B cell (primary cell): ENCODE data around the gene RABEPK. TPM values are rescaled to one million over a fixed set of nuclear protein-coding genes. Genes with fewer than 3 reads are reported as not detected.

Source experiments
- ATAC-seq: fragments of 200-7000 bp; cut with Tn5 transposase; one replicate; pipeline ENCODE4 v1.10.0; 2021; ENCODE audit warnings: low read depth, mild to moderate bottlenecking, moderate number of reproducible peaks, moderate library complexity
- CTCF ChIA-PET: fragments of 350-600 bp; sonication (Branson Sonifier 250); formaldehyde crosslinking; loops from one replicate; lab custom pipeline; 2021; ENCODE audit warnings: antibody characterized with exemption, inconsistent platforms; lab: Charles Lee
- POLR2A ChIA-PET: fragments of 350-600 bp; sonication (Branson Sonifier 250); formaldehyde crosslinking; loops from one replicate; lab custom pipeline; 2021; ENCODE audit warnings: antibody characterized with exemption; lab: Charles Lee
- DNase-seq: peaks from one replicate; pipeline ENCODE4 v3.0.0; 2013
- H2AFZ ChIP-seq: 2 replicates; pipeline ENCODE4 v1.6.1; 2012; ENCODE audit warnings: mild to moderate bottlenecking, low read depth, low read length; ENCODE audit not compliant: insufficient read depth, poor library complexity, severe bottlenecking
- H3K27ac ChIP-seq, 2 donors: 1 replicate in 1 of 2; 2 replicates in 1 of 2; pipeline ENCODE4 v1.5.1; 2012 to 2013; ENCODE audit warnings: low read length in 2 of 2, mild to moderate bottlenecking in 2 of 2, moderate library complexity in 1 of 2
- H3K27me3 ChIP-seq, 4 experiments: fragments of 200-600 bp in 1 of 4; sonication (generic) in 1 of 4; replicated peaks in 1 of 4; 1 replicate in 2 of 4; 2 replicates in 2 of 4; pipeline versions ENCODE4 v1.6.1 to v1.7.0; 2013 to 2016; ENCODE audit warnings: low read length in 3 of 4, mild to moderate bottlenecking in 2 of 4, mixed read lengths in 1 of 4, moderate library complexity in 1 of 4; ENCODE audit not compliant: insufficient read depth in 4 of 4, control insufficient read depth in 3 of 4; ENCODE audit errors: control extremely low read depth in 1 of 4
- H3K36me3 ChIP-seq, 2 experiments: replicated peaks in 1 of 2; 1 replicate in 1 of 2; 2 replicates in 1 of 2; pipeline versions ENCODE4 v1.6.1 to v1.7.1; 2013; ENCODE audit warnings: low read length in 1 of 2; ENCODE audit not compliant: insufficient read depth in 2 of 2, control insufficient read depth in 1 of 2; ENCODE audit errors: control extremely low read depth in 1 of 2, extremely low read depth in 1 of 2
- H3K4me1 ChIP-seq, 2 donors: fragments of 200-600 bp in 1 of 2; sonication (generic) in 1 of 2; 1 replicate in 1 of 2; 2 replicates in 1 of 2; pipeline versions ENCODE4 v1.5.1 to v1.6.1; 2013 to 2017; ENCODE audit warnings: low read length in 2 of 2; ENCODE audit not compliant: control insufficient read depth in 2 of 2, insufficient read depth in 2 of 2
- H3K4me2 ChIP-seq: replicated peaks from 2 replicates; pipeline ENCODE3; 2012; ENCODE audit warnings: mild to moderate bottlenecking, low read depth, low read length; ENCODE audit not compliant: poor library complexity, severe bottlenecking
- H3K4me3 ChIP-seq, 5 experiments: fragments of 200-600 bp in 1 of 5; sonication (generic) in 1 of 5; 1 replicate in 3 of 5; 2 replicates in 2 of 5; pipeline versions ENCODE4 v1.5.1 to v1.7.0; 2011 to 2016; ENCODE audit warnings: low read length in 4 of 5, mild to moderate bottlenecking in 4 of 5, low read depth in 2 of 5, control low read depth in 1 of 5, moderate library complexity in 1 of 5; ENCODE audit not compliant: insufficient read depth in 1 of 5; ENCODE audit errors: control extremely low read depth in 1 of 5, extremely low read depth in 1 of 5
- H3K79me2 ChIP-seq: fragments of 200-600 bp; sonication (generic); one replicate; pipeline ENCODE4 v1.6.0; 2016; ENCODE audit warnings: low read length; ENCODE audit not compliant: control insufficient read depth, insufficient read depth
- H3K9ac ChIP-seq: fragments of 200-600 bp; sonication (generic); 2 replicates; pipeline ENCODE4 v1.6.1; 2017; ENCODE audit warnings: mild to moderate bottlenecking, low read length, moderate library complexity
- H3K9me3 ChIP-seq, 3 donors: one replicate each; pipeline versions ENCODE4 v1.6.1 to v1.7.1; 2013; ENCODE audit warnings: low read length in 2 of 3; ENCODE audit not compliant: control insufficient read depth in 2 of 3, insufficient read depth in 1 of 3; ENCODE audit errors: control extremely low read depth in 1 of 3
- H4K20me1 ChIP-seq: 2 replicates; pipeline ENCODE4 v1.6.0; 2012; ENCODE audit warnings: mild to moderate bottlenecking, low read length; ENCODE audit not compliant: insufficient read depth, control insufficient read depth, poor library complexity, severe bottlenecking
- H3K27ac Mint-ChIP-seq: one replicate; pipeline ENCODE4 v1.8.0; 2021; ENCODE audit warnings: mixed read lengths
- H3K27me3 Mint-ChIP-seq: one replicate; pipeline ENCODE4 v1.8.0; 2021; ENCODE audit warnings: mixed read lengths
- H3K4me1 Mint-ChIP-seq: one replicate; pipeline ENCODE4 v1.8.0; 2021; ENCODE audit warnings: mixed read lengths
- H3K4me3 Mint-ChIP-seq: one replicate; pipeline ENCODE4 v1.8.0; 2021; ENCODE audit warnings: mixed read lengths
- H3K9me3 Mint-ChIP-seq: one replicate; pipeline ENCODE4 v1.8.0; 2022; ENCODE audit warnings: mixed read lengths; ENCODE audit not compliant: insufficient read depth
- CTCF ChIP-seq: fragments of 200-600 bp; IDR thresholded peaks from one replicate; pipeline ENCODE4 v1.8.0; 2022; ENCODE audit warnings: antibody characterized with exemption, mild to moderate bottlenecking
- EZH2 ChIP-seq: IDR thresholded peaks from 2 replicates; pipeline ENCODE4 v1.6.1; 2012; ENCODE audit warnings: borderline replicate concordance, low read depth, mild to moderate bottlenecking, moderate library complexity, low read length; ENCODE audit not compliant: insufficient read depth, poor library complexity, severe bottlenecking
- WGBS: methylation state at CpG from one replicate; pipeline ENCODE4 v1.1.5; 2013; ENCODE audit warnings: missing lambda C conversion rate; ENCODE audit not compliant: insufficient coverage; 5-methylcytosine and 5-hydroxymethylcytosine counted together
- intact Hi-C: fragments of 100-400 bp; cut with micrococcal nuclease; formaldehyde crosslinking; loops from one replicate; pipeline ENCODE4 v1.10.0; 2022
- polyA plus RNA-seq: library from polyadenylated mRNA; depleted of rRNA; stranded (reverse); fragments of >200 nt; gene quantifications from 2 replicates; pipeline ENCODE4 v1.2.3, GENCODE V29; 2012
- total RNA-seq, 2 donors: library from RNA; stranded (reverse); fragments of 120-200 nt in 1 of 2; gene quantifications; 1 replicate in 1 of 2; 2 replicates in 1 of 2; pipeline versions ENCODE4 v1.2.3 to v1.2.4, GENCODE V29; 2013 to 2022

The RABEPK gene
- total and polyA plus RNA-seq, 2 donors (not counting 1 experiment from before 2014, with no cell fraction given): 9.0 to 12.2 TPM

- H3K27me3 Mint-ChIP-seq: no peaks in the 10 kb centered on the region
- peak; percentile 98 for ATAC-seq
- WGBS: under 1% methylated on average over 75 of the region's 82 CpGs
- intact Hi-C loops: loop anchor here (1.0 to 2.0 kb wide), 6 partner anchors 11 to 418 kb away; partner anchors contain the start of genes GAPVD1, GOLGA1, HSPA5 and NR6A1
- DNase-seq: peak; percentile 98
- Histone ChIP-seq H3K27ac (peak within 1 kb of the TSS; percentile 91 to 98), H3K4me1 (peaks cover 19 to 27% of the 10 kb centered on the region in 2 donors), H3K4me2 (peak within 1 kb of the TSS; percentile 98), H2AFZ (peak within 1 kb of the TSS; percentile 100), H3K27me3 (no peaks in the 10 kb centered on the region), H3K36me3 (peaks cover 0 to 1% of the 10 kb centered on the region in 2 experiments), H4K20me1 (peaks cover 4% of the 10 kb centered on the region), H3K79me2 (peaks cover 83% of the 10 kb centered on the region), H3K9me3 (peaks cover 0 to 2% (median 0%) of the 10 kb centered on the region in 3 donors), H3K9ac (peak within 1 kb of the TSS; percentile 99), H3K4me3 (peak within 1 kb of the TSS; percentile 89 to 99 (median 99))
- TF ChIP-seq CTCF (peak; percentile 78), EZH2 (no peak)
- CTCF ChIA-PET: interaction anchor here (0.7 kb wide), 1 partner anchor 46 kb away, joined by 3 read pairs; the partner anchor contains the start of gene SCAI
- POLR2A ChIA-PET: no interaction called here
- H3K4me1 Mint-ChIP-seq: peaks cover 39% of the 10 kb centered on the region
- H3K4me3 Mint-ChIP-seq: peak within 1 kb of the TSS; percentile 97
- H3K9me3 Mint-ChIP-seq: no peaks in the 10 kb centered on the region
- H3K27ac Mint-ChIP-seq: peak within 1 kb of the TSS; percentile 96
These were observed 10.7 kb upstream of the RABEPK start, which contains the start of gene PPP6C for GRCh38 chr9:125189361-125190289. Gene PPP6C (minus strand): TSS chr9:125189803. CDS start chr9:125189718, 85 bp downstream.
